ENCODE measurements around the gene RPN2.

DNA sequence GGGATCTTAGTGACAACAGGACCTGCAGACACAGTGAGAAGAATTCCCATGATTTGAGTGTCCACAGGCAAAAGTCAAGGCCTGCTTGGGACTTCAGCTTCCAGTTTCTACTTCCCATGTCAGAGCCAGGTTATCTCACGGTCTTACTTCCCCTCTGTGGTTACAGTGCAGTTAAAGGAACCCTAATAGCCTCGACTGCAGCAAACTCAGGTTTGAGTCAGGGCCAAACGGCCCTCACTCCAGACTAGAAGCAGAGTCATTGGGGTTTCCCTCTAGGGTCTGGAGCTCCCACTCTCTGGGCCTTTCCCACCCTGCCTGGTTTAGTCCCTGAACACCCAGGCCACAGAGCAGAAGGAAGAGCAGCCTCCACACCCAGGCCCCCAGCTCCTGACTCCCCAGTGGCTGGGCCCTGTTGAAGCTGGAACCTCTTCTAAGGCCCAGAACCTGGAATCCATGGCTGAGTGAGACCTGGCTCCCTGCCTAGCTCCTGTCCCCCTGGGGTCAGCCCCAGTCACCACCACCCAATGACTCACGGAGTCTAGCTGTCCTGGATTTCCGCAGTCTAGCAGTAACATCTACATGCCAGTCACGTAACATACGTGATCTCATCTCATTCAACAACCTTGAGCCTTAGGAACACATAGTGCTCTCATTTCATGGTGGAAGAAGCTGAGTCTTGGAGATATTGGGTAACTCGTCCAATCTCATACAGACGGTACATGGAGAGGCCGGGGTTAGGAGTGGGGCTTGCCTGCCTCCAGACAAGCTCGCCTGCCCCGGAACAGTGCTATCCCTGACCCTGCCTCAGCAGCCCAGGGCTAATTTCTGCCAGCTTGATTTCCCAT lies 91.7 kb downstream of the RPN2 start:
- TF ChIP-seq, protein P1, sequence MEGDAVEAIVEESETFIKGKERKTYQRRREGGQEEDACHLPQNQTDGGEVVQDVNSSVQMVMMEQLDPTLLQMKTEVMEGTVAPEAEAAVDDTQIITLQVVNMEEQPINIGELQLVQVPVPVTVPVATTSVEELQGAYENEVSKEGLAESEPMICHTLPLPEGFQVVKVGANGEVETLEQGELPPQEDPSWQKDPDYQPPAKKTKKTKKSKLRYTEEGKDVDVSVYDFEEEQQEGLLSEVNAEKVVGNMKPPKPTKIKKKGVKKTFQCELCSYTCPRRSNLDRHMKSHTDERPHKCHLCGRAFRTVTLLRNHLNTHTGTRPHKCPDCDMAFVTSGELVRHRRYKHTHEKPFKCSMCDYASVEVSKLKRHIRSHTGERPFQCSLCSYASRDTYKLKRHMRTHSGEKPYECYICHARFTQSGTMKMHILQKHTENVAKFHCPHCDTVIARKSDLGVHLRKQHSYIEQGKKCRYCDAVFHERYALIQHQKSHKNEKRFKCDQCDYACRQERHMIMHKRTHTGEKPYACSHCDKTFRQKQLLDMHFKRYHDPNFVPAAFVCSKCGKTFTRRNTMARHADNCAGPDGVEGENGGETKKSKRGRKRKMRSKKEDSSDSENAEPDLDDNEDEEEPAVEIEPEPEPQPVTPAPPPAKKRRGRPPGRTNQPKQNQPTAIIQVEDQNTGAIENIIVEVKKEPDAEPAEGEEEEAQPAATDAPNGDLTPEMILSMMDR (IDR thresholded peaks at IDR 0.05), result no peak
- no peak for TF ChIP-seq POLR2A (IDR thresholded peaks at IDR 0.05)
